OCI-LY1 (cell line): ENCODE data around the gene MCM7.

Experiments used
- CTCF ChIP-seq: fragments of 200-600 bp; sonication (generic), shearing (Covaris generic); IDR thresholded peaks from 2 replicates; pipeline ENCODE4 v1.5.1; 2017; ENCODE audit warnings: mild to moderate bottlenecking, antibody characterized with exemption, low read length, moderate library complexity, mixed read lengths
- EZH2 ChIP-seq: fragments of 200-600 bp; sonication (generic), shearing (Covaris generic); IDR thresholded peaks from 2 replicates; pipeline ENCODE4 v1.8.0; 2017; ENCODE audit warnings: borderline replicate concordance, mixed run types, mild to moderate bottlenecking, antibody characterized with exemption, low read length, moderate library complexity, mixed read lengths

- TF ChIP-seq EZH2, result no peak
- TF ChIP-seq CTCF, result no peak
Measured at GRCh38 chr7:100142461-100142860, 41.3 kb upstream of the MCM7 start.
